ENCODE results near the gene MAGEA4.

- TF ChIP-seq, protein P1, sequence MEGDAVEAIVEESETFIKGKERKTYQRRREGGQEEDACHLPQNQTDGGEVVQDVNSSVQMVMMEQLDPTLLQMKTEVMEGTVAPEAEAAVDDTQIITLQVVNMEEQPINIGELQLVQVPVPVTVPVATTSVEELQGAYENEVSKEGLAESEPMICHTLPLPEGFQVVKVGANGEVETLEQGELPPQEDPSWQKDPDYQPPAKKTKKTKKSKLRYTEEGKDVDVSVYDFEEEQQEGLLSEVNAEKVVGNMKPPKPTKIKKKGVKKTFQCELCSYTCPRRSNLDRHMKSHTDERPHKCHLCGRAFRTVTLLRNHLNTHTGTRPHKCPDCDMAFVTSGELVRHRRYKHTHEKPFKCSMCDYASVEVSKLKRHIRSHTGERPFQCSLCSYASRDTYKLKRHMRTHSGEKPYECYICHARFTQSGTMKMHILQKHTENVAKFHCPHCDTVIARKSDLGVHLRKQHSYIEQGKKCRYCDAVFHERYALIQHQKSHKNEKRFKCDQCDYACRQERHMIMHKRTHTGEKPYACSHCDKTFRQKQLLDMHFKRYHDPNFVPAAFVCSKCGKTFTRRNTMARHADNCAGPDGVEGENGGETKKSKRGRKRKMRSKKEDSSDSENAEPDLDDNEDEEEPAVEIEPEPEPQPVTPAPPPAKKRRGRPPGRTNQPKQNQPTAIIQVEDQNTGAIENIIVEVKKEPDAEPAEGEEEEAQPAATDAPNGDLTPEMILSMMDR (IDR thresholded peaks at IDR 0.05) = no peak
- no peak for TF ChIP-seq POLR2A (IDR thresholded peaks at IDR 0.05)
Observed at GRCh38 chrX:151875270-151876026, 37.2 kb upstream of the MAGEA4 start.
